ENCODE data around the gene COL15A1. TPM values are rescaled to one million over a fixed set of nuclear protein-coding genes. Genes with fewer than 3 reads are reported as not detected.

COL15A1 gene
- total and polyA plus RNA-seq, 2 of the 8 experiments (the other 6 are each of a cell fraction or from before 2014, with no cell fraction given) = 0.12 to 0.15 TPM

DNA sequence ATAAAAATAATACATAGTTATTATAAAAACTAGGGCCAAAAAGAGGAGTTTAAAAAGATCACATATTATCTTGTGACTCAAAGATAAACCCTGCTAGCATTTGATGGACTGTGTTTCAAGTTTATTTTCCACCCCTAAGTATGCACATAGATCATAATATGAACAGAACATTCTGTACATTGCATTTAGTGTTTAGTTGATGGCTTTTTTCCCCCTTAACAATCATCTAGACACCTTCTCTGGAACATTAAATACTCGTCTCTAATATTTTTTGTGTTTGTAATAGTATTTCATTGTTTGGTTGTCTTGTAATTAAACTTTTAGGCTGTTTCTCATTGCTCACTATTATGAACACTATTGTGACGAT, 10.5 kb downstream of the COL15A1 start:
- Histone ChIP-seq H3K23me2 (ENCODE audit: low read depth, low read length) (peaks cover 2% of the 10 kb centered on the region; the same call in 1 of the 2 replicates), H3K27me3 (replicated peaks in 1 of 4; ENCODE audit: control insufficient read depth in 3 of 4, extremely low read depth in 1 of 4, insufficient read depth in 3 of 4, low read length in 3 of 4) (no peaks in the 10 kb centered on the region), H2BK12ac (ENCODE audit: low read depth, low read length) (no peak overlapping the region), H3K79me2 (ENCODE audit: control insufficient read depth in 1 of 2, insufficient read depth in 2 of 2, low read length in 2 of 2) (no peaks in the 10 kb centered on the region), H2BK15ac (ENCODE audit: low read length) (no peak overlapping the region), H2BK20ac (ENCODE audit: low read length) (no peak overlapping the region), H3K27ac (ENCODE audit: low read depth, low read length) (no peak overlapping the region), H3K56ac (replicated peaks; ENCODE audit: insufficient read length, low read depth, low read length) (no peak overlapping the region), H3K4me2 (ENCODE audit: insufficient read depth in 1 of 2, low read depth in 2 of 2, low read length in 2 of 2) (no peak overlapping the region), H4K5ac (ENCODE audit: insufficient read length, low read depth, low read length) (no peak overlapping the region), H3K4ac (replicated peaks; ENCODE audit: insufficient read length, low read depth, low read length) (no peak overlapping the region), H4K20me1 (replicated peaks in 1 of 2; ENCODE audit: control insufficient read depth in 1 of 2, insufficient read depth in 2 of 2, low read length in 2 of 2) (no peaks in the 10 kb centered on the region), H2BK120ac (replicated peaks; ENCODE audit: low read depth, low read length) (no peak overlapping the region), H3K9me3 (ENCODE audit: insufficient read depth in 2 of 2, low read depth in 1 of 2, low read length in 1 of 2) (peaks cover 4 to 9% of the 10 kb centered on the region in 2 experiments; a peak in 2 of 4 replicates), H3K14ac (ENCODE audit: insufficient read length) (no peak overlapping the region), H2BK5ac (ENCODE audit: low read depth, low read length) (no peak overlapping the region), H3K36me3 (ENCODE audit: control insufficient read depth in 2 of 4, insufficient read depth in 4 of 4, low read length in 3 of 4) (no peaks in the 10 kb centered on the region), H4K91ac (replicated peaks; ENCODE audit: insufficient read length, low read length) (no peak overlapping the region), H2AK5ac (ENCODE audit: low read depth, low read length) (no peak overlapping the region), H3K79me1 (ENCODE audit: low read depth, low read length) (no peaks in the 10 kb centered on the region), H3K18ac (ENCODE audit: extremely low read depth, low read length) (no peak overlapping the region), H3K4me3 (ENCODE audit: extremely low read depth in 1 of 4, insufficient read depth in 2 of 4, low read depth in 3 of 4, low read length in 4 of 4) (no peak overlapping the region), H3K23ac (ENCODE audit: insufficient read length) (no peak overlapping the region), H4K8ac (ENCODE audit: extremely low read depth, insufficient read depth, low read length) (no peak overlapping the region), H3K4me1 (replicated peaks in 1 of 4; ENCODE audit: control insufficient read depth in 3 of 4, insufficient read depth in 4 of 4, low read length in 3 of 4) (no peaks in the 10 kb centered on the region), H2AFZ (ENCODE audit: low read length) (no peak overlapping the region), H3K9ac (replicated peaks in 1 of 4; ENCODE audit: extremely low read depth in 1 of 4, low read depth in 3 of 4, low read length in 3 of 4) (no peak overlapping the region)
- no peak for DNase-seq (ENCODE audit: low read depth in 1 of 2, low spot score in 2 of 2)
- no peak for TF ChIP-seq RXRA (IDR thresholded peaks at IDR 0.05; ENCODE audit: insufficient read depth, low read depth, low read length)
- no peak for TF ChIP-seq CBX5 (IDR thresholded peaks at IDR 0.05; ENCODE audit: low read depth, low read length)
- no peak for TF ChIP-seq SRF (IDR thresholded peaks at IDR 0.05; ENCODE audit: low read depth, low read length)
- TF ChIP-seq SP1 (IDR thresholded peaks at IDR 0.05; ENCODE audit: low read depth, low read length) = no peak
- TF ChIP-seq POU5F1 (IDR thresholded peaks at IDR 0.05; ENCODE audit: low read depth, low read length) = no peak
- no peak for TF ChIP-seq SP2 (IDR thresholded peaks at IDR 0.05; ENCODE audit: low read length)
- CTCF ChIA-PET (ENCODE audit: partially characterized antibody) = interaction anchor here (1.7 to 2.2 kb wide), 2 partner anchors 9 to 20 kb away, joined by 4 to 6 read pairs; no protein-coding TSS in a partner anchor
- POLR2A ChIA-PET (ENCODE audit: partially characterized antibody) = interaction anchor here (2.0 kb wide), 1 partner anchor 12 kb away, joined by 5 read pairs; no protein-coding TSS in a partner anchor
- 87% methylated on average over 2 of the region's 2 CpGs; no CpG with 5 or more reads in 1 of the 2 experiments for WGBS, 2 experiments (ENCODE audit: extremely low coverage in 1 of 2, insufficient coverage in 1 of 2, insufficient read length in 1 of 2, insufficient replicate concordance in 2 of 2, low coverage in 1 of 2, low lambda C conversion rate in 2 of 2, missing lambda C conversion rate in 1 of 2)
- FAIRE-seq = no peak

Data from H1 (cell line).